ENCODE data around the gene IDH3G.
"Not testable (repeated sequence)": the region's sequence is repeated elsewhere in the genome, so short reads cannot be mapped to it uniquely, and the experiment has no call there.

- not testable (repeated sequence) for TF ChIP-seq CTCF, EZH2 (IDR thresholded peaks at IDR 0.05)
Observed at GRCh38 chrX:153742796-153743467, 51.2 kb downstream of the IDH3G start.

Measured in neural progenitor cell (in vitro differentiated cells).